Stimulated activated naive CD8-positive, alpha-beta T cell treated with anti-CD3 and anti-CD28 coated beads, Interleukin-15, Interleukin-2, amounts not matched to agents 100 U/mL and 50 U/mL, for 24 hours (primary cell): ENCODE results near the gene CTAG1A.
"Not testable (repeated sequence)": the region's sequence is repeated elsewhere in the genome, so short reads cannot be mapped to it uniquely, and the experiment has no call there.

Experiments
- ATAC-seq: fragments of 150-1000 bp; cut with Tn5 transposase; one replicate; pipeline ENCODE4 v1.10.0; 2021
- DNase-seq: peaks from one replicate; pipeline ENCODE4 v3.0.0; 2021

The CTAG1A gene

GRCh38 chrX:154573061-154573460, 11.9 kb upstream of the CTAG1A start:
- ATAC-seq, DNase-seq: not testable (repeated sequence)

- not testable (repeated sequence) for ATAC-seq, DNase-seq
Measured at GRCh38 chrX:154575076-154575475, 9.9 kb upstream of the CTAG1A start.

- not testable (repeated sequence) for DNase-seq, ATAC-seq
Measured at GRCh38 chrX:154582994-154583393, 1.9 kb upstream of the CTAG1A start.

GRCh38 chrX:154590415-154590814, 5.5 kb downstream of the CTAG1A start:
- not testable (repeated sequence) for DNase-seq, ATAC-seq

- no peak for DNase-seq
- ATAC-seq: no peak
Measured at GRCh38 chrX:154592505-154592904, 7.6 kb downstream of the CTAG1A start.

GRCh38 chrX:154593201-154593600, 8.3 kb downstream of the CTAG1A start:
- no peak for ATAC-seq
- DNase-seq: no peak

- ATAC-seq (no peak), DNase-seq (no peak)
Measured at GRCh38 chrX:154594491-154594890, 9.6 kb downstream of the CTAG1A start.

- ATAC-seq (no peak), DNase-seq (no peak)
Measured at GRCh38 chrX:154595559-154596249, 10.8 kb downstream of the CTAG1A start.

GRCh38 chrX:154596290-154596929, 11.5 kb downstream of the CTAG1A start:
- ATAC-seq: no peak
- DNase-seq: no peak

- ATAC-seq: no peak
- DNase-seq: no peak
Measured at GRCh38 chrX:154597221-154597620, 12.3 kb downstream of the CTAG1A start.

GRCh38 chrX:154598656-154599055, 13.7 kb downstream of the CTAG1A start:
- DNase-seq: no peak
- no peak for ATAC-seq

- no peak for DNase-seq
- ATAC-seq: no peak
Measured at GRCh38 chrX:154599531-154599930, 14.6 kb downstream of the CTAG1A start.

- ATAC-seq (no peak), DNase-seq (no peak)
Measured at GRCh38 chrX:154600759-154601374, 15.9 kb downstream of the CTAG1A start.

GRCh38 chrX:154602226-154602625, 17.3 kb downstream of the CTAG1A start:
- no peak for ATAC-seq

GRCh38 chrX:154602766-154603437, 18.0 kb downstream of the CTAG1A start:
- no peak for DNase-seq
- ATAC-seq: no peak

More at GRCh38 chrX:154602226-154602625, 17.3 kb downstream of the CTAG1A start:
- DNase-seq: no peak

GRCh38 chrX:154603438-154604430, 18.8 kb downstream of the CTAG1A start:
- ATAC-seq (no peak), DNase-seq (no peak)

GRCh38 chrX:154605566-154605965, 20.6 kb downstream of the CTAG1A start:
- no peak for ATAC-seq
- no peak for DNase-seq

- no peak for ATAC-seq
- DNase-seq: no peak
Measured at GRCh38 chrX:154607370-154607769, 22.4 kb downstream of the CTAG1A start.

- not testable (repeated sequence) for ATAC-seq
Measured at GRCh38 chrX:154607976-154608375, 23.0 kb downstream of the CTAG1A start.

GRCh38 chrX:154608823-154609222, 23.9 kb downstream of the CTAG1A start:
- not testable (repeated sequence) for DNase-seq, ATAC-seq

More at GRCh38 chrX:154607976-154608375, 23.0 kb downstream of the CTAG1A start:
- DNase-seq: not testable (repeated sequence)

- DNase-seq, ATAC-seq: not testable (repeated sequence)
Measured at GRCh38 chrX:154611146-154611545, 26.2 kb downstream of the CTAG1A start.
